HG02678 (cell line): ENCODE measurements around the gene DYNC2LI1.
"Not testable (repeated sequence)": the region's sequence is repeated elsewhere in the genome, so short reads cannot be mapped to it uniquely, and the experiment has no call there.

Source experiments
- ATAC-seq: cut with Tn5 transposase; IDR thresholded peaks from one replicate; pipeline ENCODE4 v1.9.1; 2021; ENCODE audit warnings: mild to moderate bottlenecking, moderate library complexity; ENCODE audit not compliant: unreplicated experiment

The DYNC2LI1 gene

DNA sequence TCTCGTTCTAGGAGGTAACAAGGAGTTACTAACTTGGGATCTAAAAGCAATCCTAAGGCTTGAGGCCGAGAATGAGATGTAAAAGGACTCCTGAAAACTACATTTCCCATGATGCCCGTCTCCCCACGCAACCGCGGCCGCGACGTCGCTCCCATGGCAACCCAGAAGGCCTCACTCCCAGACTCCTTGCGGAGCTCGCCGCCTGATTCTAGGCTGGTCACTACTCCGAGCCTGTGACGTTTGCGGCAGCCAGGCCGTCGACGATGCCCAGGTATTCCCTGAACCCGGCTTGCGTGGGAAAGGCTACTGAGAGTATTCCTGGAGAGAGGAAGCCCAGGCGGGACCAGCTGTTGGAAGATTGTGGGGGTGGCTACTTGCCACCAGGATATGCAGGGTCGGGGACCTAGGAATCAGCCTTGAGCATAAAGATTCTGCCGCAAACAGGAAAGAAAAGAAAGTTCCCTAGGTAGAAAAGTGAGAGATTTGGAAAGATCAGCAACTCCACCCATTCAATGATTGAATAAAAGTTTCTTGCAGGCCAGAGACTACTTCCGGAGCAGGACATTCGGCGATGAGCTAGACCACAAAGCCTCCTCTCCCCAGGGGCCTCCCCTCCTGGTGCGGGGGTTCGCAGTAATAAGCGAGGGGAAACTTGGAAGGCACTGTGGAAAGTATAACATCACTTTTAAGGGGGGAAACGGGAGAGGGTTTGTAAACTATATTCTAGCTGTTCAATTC lies at the start of gene DYNC2LI1:
Gene DYNC2LI1, plus strand, starts transcription at position 164 of the 738 bp plus-strand sequence. Its CDS starts 100 bp downstream, at position 264.
- peak; percentile 99 for ATAC-seq

DNA sequence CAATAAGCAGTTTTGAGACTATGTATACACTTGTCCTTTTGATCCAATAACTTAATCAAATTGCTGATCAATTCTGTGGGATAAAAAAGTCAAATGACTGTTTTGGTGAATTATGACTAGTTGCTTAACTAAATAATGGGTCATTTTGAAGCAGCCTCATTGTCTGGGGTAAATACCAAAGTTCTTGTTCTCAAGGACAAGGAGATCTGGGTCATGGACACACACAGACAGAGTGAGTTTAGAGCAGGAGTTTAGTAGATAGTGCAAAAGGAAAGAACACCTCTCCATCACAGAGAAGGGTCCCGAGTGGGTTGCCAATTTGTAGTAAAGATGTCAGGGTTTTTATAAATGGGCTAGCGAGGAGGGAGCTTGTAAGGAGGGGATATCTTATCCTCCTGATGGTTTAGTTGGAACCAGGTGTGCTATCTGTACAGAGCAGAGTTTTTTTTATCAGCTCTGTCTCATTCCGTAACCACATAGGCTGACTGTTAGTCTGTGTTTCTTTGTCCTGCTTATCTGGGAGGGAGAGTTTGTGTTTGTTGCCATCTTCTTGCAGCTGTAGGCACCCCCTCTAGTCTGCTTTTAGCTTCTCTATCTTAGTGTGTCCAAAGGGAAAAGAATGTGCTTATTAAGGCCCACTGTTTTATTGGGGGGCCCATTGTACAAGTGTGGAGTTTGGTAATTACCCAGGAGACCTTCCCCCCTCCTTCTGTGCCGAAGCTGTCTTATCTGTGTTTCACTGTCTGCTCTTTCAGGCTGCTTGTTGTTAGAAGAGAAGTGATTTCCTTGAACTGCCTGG lies 48.9 kb upstream of the DYNC2LI1 start:
- no peak for ATAC-seq

DNA sequence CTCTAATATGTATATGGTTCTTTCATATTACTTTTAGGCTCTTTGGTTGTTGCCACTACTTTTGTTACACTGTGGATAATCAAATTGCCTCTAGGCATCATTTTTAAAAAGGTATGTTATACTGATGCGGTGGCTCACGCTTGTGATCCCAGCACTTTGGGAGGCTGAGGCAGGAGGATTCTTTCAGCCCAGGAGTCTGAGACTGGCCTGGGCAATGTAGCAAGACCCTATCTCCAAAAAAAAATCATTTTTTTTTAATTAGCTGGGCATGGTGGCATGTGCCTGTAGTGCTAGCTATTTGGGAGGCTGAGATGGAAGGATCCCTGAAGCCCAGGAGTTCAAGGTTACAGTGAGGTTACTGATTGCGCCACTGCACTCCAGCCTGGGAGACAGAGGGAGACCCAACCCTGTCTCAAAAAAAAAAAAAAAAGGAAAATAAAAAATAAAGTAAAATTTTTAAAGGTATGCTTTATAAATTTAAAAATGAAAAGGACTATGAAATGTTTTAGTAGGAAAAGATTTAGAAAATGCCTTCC lies 48.1 kb upstream of the DYNC2LI1 start:
- ATAC-seq = no peak

DNA sequence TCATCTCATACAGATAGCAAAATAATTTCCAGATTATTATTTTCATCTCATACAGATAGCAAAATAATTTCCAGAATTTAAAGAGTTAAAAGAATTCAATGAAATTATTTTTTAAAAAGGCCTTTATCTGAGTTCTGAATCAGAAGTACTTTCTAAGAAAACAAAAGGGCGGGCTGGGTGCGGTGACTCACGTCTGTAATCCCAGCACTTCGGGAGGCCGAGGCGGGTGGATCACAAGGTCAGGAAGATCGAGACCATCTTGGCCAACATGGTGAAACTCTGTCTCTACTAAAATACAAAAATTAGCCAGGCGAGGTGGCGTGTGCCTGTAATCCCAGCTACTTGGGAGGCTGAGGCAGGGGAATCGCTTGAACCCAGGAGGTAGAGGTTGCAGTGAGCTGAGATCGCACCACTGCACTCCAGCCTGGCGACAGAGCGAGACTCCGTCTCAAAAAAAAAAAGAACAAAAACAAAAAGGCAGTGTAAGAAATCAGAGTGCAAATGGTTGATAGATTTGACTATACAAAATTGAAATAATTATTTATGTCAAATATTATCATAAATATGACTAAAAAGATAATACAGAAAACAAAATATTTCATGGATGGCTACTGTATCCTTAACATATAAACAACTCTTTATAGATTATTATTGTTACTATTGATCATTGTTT lies 46.7 kb upstream of the DYNC2LI1 start:
- not testable (repeated sequence) for ATAC-seq

DNA sequence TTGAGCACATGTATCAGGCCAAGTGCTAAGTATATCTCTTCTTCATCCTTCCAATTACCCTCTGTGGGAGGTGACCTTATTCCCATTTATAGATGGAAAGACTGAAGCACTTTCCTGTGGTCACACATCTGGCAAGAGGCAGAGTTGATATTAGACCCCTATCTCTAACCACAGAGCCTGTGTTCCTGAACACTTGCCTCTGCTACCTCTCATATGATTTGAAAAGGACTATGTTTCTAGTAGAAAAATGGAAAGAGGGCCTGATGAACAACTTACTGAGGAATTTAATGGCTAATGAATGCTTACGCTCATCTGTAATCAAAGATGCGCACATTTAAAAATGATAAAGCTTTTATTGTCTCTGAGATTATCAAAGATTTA lies 46.2 kb upstream of the DYNC2LI1 start:
- no peak for ATAC-seq

DNA sequence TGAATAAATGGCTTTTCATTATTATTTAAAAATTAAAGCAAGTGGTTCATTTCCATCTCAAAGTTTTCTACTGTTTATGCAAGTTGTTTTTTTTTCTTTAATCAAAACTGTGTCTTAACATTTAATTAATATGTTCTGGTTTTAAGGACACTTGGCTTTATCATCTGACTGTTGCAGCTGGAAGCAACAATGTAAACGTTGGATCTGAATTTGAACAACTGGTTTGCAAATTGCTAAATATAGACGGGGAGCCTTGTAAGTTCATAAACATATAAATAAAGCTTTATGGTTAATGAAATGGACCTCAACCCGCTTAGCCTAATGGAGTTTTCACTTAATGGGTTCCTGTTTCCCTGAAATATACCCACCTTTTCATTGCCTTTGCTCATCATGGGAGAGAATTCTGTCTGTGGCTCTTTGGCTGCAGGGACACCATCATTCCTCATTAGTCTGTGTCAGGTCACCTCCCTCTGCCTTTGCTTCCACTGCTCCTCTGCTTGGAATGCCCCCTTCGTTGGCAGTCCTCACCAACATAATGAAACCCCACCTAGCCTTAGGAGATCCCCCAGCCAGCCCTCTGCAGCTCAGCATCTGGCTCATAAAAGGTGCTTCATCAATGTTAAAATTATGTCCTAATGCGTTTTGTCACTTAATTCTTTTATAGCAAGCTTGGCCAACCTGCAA lies 44.2 kb upstream of the DYNC2LI1 start:
- no peak for ATAC-seq

DNA sequence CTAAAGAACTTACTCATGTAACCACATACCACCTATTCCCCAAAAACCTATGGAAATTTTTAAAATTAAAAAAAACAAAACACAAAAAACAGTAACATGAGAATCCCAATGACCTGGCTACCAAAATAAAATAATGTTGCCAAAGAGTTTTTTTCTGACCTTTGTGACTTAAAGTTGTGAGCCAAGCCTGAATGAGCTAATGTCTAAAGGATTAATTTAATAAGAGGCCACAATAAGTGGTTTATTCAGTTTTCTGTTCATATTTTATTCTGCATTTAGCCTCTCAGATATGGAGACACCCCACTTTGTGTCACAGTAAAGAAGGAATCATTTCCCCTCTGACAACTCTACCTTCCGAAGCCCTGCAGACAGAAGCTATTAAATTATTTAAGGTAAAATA lies 42.6 kb upstream of the DYNC2LI1 start:
- ATAC-seq = no peak

DNA sequence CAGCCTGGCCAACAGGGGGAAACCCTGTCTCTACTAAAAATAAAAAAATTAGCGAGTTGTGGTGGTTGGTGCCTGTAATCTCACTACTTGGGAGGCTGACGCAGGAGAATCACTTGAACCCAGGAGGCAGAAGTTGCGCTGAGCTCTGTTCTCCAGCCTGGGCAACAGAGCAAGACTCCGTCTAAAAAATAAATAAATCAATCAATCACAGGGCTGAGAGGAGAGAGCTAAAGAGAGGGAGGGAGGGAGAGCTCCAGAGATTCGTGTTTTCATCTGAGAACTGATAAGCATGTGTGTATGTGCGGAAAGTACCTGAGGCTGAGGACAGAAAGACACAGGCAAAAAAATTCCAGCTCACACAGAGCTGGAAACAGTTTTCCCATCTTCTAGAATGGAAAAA lies 37.2 kb upstream of the DYNC2LI1 start:
- no peak for ATAC-seq

DNA sequence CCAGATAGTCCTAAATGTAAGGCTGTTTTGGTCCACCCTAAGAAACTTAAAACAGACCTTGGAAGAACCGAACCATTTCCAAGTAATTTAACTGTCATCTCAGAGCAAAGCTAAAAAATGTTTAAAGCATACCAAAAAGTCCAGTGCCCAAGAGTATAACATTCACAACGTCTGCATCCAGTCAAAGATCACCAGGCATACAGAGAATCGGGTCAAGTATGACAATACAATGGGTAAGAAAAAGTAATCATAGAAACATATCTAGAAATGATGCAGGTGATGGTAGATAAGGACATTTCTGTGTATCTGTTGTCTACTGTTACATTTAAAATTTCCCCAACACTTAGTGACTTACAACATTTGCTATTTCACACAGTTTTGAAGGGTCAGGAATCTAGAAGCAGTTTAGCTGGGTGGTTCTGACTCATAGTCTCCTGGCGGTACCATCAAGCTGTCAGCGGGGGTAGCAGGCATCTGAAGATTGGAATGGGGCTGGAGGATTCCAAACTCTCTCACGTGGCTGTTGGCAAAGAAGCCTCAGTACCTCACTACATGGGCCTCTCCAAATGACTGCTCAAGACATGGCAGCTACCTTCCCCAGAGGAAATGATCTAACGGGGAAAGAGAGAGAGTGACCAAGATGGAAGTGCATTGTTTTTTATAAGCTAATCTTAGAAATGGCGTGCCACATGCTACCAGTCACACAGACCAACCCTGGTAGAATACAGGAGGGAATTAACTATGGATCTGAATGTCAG lies 36.6 kb upstream of the DYNC2LI1 start:
- no peak for ATAC-seq

DNA sequence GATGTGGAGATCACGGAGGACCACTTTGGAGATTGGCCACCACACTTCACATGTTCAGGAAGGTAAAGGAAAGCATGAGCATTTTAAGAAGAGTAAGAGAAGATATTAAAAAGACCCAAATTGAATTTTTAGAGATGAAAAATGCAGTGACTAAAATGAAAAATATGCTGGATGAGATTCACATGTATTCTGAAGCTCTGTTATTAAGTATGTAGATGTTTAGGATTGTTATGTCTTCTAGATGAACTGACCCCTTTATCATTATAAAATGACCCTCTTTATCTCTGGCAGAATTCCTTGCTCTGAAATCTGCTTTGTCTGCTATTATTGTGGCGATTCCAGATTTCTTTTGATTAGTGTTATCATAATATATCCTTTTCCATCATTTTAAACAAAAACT lies 36.0 kb upstream of the DYNC2LI1 start:
- ATAC-seq = no peak

DNA sequence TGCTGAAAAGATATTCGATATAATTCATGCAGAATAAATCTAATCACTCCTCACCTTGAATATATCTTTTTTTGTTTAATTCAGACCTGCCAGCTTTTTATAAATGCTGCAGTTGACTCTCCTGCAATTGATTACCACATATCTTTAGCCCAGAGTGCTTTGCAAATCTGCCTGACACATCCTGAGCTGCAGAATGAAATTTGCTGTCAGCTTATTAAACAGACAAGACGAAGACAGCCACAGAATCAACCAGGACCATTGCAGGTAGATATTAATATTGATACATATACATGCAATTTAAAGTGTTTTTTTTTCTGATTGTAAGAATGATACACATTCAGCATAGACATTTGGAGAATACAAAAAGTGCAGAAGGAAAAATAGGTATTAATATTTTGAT lies 35.6 kb upstream of the DYNC2LI1 start:
- no peak for ATAC-seq

DNA sequence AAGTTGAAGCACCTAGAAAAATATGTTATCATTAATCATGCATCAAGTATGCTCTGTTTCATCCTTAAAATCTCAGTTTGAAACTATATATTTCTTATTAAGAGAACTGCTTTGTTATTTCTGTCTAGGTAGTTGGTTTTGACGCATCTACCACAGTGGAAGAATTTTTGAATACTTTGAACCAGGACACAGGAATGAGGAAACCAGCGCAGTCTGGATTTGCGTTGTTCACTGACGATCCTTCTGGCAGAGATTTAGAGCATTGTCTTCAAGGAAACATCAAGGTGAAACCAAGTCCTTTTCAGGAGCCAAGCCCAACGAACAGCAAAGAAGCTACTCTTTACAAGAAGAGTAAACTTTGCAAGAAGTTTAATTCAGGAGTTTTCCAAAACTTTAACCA lies 30.1 kb upstream of the DYNC2LI1 start:
- no peak for ATAC-seq

DNA sequence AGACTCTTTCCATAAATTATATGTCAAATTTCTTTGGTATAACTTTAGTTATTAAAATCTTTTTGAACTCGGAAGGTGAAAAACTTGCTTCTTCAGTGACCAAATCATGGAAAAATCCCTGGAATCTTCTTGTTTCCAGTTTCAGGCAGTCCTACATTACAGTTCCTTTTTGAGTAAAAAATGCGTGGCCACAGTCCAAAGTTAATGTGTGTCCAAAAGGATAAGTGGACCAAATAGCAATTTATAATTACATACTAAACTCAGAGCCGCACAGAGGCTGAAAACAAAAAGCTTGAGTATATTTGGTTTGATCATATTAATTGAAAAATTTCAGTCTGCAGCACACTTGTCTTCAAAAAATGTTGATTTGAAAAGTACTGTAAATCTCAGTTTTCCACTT lies 28.4 kb upstream of the DYNC2LI1 start:
- ATAC-seq = no peak

DNA sequence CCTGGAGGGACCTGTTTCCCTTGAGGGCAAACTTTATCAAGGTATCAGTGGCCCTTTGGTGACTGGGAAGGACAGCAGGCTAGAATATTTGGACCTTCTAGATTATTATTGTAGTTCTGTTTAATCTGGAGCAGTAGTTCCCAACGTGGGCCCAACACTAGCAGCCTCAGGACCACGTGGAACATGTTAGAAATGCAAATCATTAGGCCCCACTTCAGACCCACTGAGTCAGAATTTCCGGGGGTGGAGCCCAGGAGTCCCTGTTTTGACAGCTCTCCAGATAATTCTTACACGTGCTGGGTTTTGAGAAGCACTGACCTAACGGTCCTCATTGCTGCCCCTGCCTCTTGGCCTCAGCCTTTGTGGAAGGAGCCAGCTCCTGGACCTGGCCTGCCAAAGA lies 25.5 kb upstream of the DYNC2LI1 start:
- ATAC-seq = no peak

DNA sequence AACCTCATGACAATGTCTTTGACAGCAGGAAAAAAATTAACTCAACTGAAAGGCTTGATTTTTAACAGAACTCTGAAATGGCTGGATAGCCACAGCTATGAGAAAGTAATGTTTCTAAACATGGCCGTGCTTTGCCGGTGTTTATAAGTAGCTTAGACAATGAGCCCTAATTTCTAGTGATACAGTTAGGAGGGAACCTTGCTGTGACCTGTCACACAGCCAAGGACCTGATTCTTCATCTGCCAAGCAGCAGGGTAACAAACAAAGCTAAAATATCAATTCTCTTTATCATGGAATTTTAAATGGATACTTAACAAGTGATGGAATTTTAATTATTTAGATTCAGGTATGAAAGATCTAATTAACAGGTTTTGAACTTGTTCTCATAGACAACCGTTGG lies 24.3 kb upstream of the DYNC2LI1 start:
- no peak for ATAC-seq

DNA sequence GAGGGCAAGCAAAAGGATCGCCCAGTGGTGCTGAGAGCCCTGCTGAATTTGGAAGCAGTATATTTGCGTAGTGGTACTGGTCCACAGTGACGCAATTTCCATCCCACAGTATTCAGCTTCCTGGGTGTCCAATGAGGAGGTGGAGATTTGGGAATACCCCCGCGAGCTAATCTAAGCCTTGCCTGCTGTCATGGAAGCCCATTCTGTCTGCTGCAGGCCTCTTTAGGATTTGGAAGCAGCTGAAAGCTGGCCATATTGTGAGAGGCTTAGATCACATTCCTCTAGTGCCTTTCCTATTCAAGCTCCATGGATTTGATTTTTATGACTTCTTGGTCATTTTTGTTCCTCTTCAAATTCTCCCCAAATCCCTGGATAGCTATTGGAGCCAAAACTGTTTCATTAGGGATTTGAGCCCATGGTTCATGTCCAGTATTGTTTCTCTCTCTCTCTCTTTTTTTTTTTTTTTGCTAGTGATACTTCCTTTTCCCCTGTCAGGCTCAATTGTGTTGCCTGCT lies 22.3 kb upstream of the DYNC2LI1 start:
- no peak for ATAC-seq

DNA sequence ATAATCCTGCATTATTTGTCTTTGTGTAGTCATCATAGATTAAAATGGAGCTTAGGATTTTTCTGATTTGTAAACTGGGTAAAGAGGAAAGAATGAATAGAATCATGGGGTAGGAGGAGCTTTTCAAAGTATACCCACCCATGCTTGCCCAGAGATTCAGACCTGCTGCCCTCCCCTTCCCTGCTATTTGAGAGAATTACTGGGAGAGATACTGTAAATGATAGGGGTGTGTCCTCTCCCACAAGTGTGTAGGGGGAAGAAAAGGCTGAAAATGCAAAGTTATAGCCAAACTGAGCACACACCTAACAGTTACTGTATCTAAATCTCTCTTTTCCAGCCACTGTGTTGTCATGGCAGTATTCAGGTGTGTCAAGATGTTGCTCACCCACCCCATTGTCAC lies 21.5 kb upstream of the DYNC2LI1 start:
- ATAC-seq = no peak

DNA sequence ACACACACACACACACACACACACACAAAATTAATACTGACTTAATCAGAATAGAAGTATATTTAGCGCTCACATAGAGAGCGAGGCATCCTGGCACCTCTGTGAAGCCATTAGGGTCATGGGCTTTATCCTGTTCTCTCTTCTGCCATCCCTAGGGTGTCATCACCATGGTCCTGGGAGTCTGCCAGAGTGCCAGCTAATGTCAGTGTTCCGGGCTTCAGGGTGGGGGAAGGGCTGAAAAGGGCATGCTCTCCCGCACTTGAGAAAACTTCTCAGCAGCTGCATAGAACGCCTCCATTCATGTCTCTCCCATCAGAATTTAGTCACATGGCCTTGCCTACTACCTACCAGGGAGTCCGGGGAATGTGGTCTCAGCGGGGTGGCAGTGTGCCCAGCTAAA lies 19.7 kb upstream of the DYNC2LI1 start:
- no peak for ATAC-seq

DNA sequence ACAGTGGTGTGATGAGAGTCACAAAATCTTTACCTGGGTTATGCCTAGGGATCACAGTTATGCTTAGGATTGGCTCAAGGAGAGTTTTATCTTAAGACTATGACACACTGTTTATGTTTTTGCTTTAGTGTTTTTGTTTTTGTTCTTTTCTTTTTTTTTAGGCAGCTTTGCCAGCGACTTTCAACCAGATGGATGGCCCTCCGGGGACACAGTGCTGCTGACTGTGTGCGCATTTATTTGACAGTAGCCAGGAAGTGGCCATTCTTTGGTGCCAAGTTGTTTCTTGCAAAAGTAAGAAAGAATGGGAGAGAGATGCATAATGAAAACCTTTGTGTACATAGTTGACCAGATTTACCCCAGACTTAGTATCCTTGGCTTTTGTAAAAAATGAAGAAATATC lies 15.1 kb upstream of the DYNC2LI1 start:
- ATAC-seq = no peak

DNA sequence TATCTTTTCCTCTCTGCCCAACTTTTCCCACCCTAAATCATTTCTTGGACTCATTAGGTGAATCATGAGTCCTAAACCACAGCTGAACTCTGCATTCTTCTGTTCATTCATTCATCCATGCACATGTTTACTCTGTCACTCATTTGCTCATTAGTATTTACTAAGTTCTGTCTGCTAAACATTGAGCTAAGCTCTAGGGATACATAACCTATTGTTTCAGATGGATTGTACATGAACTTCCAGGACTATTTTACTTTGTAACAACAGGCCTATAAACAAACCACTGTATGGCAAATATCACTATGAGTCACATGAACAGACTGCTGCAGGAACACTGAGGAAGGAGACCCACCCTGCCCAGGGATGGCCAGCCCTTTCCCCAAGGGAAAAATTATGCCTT lies 14.6 kb upstream of the DYNC2LI1 start:
- no peak for ATAC-seq
